GM18951 (cell line): ENCODE measurements around the gene UNC79.

ENCODE experiments used
- POLR2A ChIP-seq: IDR thresholded peaks from 4 replicates; pipeline ENCODE4 v1.6.1; 2011; ENCODE audit warnings: mild to moderate bottlenecking; ENCODE audit not compliant: insufficient read length, insufficient read depth; ENCODE audit errors: extremely low read depth
- in situ Hi-C: fragments of 300-500 bp; cut with MboI; formaldehyde crosslinking; loops from one replicate; pipeline ENCODE4 v1.12.0; 2022; ENCODE audit warnings: low sequenced_read_pairs, mixed read lengths, inconsistent platforms; ENCODE audit not compliant: unreplicated experiment

Gene UNC79

DNA sequence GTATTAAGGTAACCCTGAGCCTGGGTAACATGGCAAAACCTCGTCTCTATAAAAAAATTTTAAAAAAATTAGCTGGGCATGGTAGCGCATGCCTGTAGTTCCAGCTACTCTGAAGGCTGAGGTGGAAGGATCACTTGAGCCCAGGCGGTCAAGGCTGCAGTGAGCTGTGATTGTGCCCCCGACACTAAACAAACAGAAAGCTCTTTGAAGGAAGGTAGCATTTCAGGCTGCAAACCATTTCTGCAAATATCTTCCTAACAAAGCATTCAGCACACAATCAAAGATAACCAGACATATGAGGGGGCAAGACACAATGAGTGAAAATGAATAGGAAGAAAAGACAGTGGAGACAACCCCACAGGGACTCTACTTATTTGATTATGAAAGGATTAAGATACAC is 238.9 kb downstream of the UNC79 start:
- in situ Hi-C loops: loop anchor here (25.0 kb wide), 1 partner anchor 343 kb away; no protein-coding TSS in a partner anchor
- TF ChIP-seq POLR2A: no peak

DNA sequence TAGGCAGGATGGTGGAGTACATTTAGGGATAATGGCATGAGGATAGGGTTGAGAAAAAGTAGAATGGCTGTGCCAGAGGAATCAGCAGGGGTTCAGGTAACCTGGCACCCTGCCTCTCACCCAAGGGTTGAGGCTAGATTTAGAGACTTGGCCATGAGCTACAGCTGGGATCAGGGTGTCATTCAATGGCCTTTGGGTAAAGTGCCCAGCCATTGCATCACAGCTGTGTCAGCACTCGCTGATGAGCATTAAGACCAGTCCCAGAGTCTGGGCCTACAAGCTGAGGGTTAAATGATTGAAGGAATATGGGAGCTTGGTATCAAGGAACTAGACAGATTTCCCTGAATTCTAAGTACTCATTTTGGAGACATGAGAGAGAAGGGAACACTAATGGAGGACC is 243.6 kb downstream of the UNC79 start:
- in situ Hi-C loops: loop anchor here (25.0 kb wide), 1 partner anchor 338 kb away; no protein-coding TSS in a partner anchor
- TF ChIP-seq POLR2A: no peak

DNA sequence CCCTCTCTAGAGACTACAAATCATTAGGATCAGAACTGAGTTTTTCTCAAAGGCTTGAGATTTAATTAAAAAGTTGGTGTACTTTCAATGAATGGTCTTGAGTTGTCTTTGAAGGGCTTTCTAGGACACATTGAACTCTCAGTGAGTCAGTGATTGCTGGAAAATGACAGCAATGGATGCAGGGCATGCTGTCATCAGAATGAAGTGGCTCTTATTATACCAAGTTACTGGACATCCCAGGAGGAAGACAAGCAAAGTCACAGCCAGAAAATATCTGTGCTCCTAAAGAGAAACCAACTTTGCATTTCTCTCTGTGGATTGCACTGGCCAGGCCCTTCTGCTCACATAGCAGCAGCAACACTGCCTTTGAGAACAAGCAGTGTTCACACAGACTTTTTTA is 244.9 kb downstream of the UNC79 start:
- no peak for TF ChIP-seq POLR2A

DNA sequence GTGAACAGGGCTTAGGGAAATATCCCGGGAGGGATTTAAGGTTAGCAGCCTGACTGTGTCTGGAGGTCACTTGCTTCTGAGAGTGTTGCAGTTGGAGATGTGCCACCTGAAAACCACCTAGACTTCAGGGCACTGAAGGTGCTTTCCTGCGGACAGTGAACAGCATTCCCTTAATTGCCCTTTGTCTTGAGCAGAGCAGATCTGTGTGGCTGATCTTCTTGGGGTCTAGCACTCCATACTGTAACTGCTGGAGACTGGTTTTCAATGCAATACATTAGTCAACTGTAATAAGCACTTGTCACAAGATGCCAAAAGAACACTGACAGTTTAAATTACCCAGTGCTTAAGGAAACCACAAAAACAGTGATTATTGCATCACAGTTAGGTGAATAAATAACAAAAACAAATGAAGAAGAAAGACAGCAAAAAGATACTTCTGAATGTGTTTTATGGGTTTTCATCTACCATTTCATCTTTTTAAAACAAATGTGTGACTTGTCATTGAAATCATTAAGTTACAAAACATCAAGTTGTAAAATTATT is 245.7 kb downstream of the UNC79 start:
- no peak for TF ChIP-seq POLR2A
- in situ Hi-C loops: no loop called here

More for the DNA sequence above, 244.9 kb downstream of the UNC79 start:
- in situ Hi-C loops: no loop called here

DNA sequence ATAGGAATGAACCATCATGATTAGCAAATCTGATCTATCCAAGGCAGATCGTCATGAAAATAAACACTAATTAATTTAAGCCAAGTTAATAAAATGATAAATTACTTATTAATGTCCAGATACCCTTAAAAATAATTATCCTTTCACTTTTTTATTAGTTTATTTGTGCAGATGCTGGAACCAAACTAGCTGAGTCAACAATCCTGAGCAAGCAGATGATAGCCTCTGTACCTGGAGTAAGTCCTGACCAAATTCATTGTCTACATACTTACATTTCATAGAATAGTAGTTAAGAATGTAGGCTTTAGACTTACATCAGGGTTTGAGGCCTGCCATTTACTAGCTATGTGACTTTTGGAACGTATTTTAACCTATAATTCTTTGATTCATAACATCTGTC is 251.7 kb downstream of the UNC79 start:
- no peak for TF ChIP-seq POLR2A
- in situ Hi-C loops: no loop called here

DNA sequence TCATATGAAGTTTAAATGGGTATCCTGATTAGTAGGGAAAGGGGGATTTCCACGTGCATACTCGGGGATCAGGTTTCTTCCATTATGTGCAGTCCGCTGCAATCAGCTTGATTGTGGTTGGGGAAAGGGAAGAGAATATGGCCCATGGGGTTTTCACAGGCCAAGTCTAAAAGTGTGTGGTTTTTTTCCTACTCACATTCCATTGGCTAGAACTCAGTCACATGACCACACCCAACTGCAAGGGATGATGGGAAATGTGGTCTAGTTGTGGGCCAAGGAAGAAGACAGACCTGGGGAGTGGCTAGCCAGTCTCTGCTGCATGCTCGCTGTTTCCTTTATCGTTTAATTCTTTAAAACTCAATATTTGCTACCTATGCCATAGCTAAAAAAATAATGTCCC is 252.5 kb downstream of the UNC79 start:
- no peak for TF ChIP-seq POLR2A
- in situ Hi-C loops: no loop called here

DNA sequence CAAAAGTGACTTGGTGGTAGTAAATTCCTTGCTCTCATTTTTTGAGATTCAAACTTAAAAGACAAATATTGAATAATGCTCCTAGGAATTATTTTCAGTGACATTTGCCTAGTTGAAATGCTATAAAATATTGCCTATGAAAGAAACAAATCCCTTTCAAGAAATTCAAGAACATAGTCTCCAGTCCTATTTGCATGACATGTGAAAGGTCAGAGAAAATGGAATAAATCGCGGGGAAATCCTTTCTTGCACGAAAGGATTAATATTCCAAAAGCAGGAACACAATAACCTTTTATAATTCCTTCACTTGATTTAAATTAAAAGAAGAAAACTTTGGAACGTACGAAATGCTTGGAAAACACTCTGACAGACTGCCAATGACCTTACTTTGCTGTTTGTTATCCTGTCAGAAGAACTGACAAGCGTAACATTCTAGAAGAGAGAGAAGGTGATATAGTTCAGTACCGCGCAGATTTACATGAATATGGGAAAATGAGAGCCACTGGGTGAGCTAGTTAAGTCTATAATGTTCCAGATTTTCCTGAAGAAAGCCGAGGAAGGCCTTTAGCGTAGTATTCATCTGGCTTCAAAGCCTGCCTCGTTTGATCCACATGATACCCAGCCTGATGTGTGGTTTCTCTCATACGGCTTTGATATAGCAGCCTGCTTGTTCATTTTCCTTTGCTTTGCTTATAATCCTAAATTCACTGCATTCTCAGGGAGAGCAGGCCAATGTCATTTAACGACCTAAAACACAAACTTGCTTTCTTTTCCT is 254.6 kb downstream of the UNC79 start:
- in situ Hi-C loops: no loop called here

DNA sequence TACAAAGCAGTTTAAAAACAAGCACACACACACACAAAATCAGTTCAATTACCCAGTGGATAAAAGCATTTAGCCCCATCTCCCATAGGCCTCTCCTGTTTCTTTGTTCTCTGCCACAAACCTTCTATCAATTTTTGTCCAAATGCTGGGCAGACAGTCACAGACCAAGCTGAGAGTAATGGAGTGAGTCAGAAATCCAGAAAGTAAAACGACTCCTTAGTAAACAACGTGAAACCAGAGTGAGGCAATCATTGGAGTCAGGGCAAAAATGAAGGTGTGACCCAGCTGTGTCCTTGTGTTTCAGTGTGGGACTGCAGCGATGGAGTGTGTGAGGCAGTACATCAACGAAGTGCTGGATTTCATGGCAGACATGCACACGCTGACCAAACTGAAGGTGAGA is 255.5 kb downstream of the UNC79 start:
- in situ Hi-C loops: no loop called here
- no peak for TF ChIP-seq POLR2A

More for the DNA sequence above, 254.6 kb downstream of the UNC79 start:
- no peak for TF ChIP-seq POLR2A

DNA sequence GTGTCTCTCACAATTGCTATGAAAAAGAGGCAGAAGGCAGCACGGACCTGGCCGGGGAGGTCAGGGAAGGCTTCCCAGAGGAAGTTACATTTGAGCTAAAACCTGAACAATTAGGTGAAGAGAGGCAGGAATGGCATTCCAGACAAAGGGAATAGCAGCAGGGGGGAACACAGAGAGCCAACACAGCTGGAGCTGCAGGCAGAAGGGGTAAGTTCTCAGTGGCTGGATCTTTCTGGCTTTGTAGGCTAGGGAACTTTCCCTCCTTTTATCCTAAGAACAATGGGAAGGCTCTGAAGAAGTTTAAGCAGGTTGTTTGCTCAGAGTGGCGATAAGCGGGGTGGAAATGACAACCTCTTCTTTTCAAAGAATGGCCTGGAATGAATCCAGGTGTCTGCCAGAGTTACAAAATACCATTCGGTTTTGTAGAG is 257.5 kb downstream of the UNC79 start:
- in situ Hi-C loops: no loop called here
- TF ChIP-seq POLR2A: no peak

DNA sequence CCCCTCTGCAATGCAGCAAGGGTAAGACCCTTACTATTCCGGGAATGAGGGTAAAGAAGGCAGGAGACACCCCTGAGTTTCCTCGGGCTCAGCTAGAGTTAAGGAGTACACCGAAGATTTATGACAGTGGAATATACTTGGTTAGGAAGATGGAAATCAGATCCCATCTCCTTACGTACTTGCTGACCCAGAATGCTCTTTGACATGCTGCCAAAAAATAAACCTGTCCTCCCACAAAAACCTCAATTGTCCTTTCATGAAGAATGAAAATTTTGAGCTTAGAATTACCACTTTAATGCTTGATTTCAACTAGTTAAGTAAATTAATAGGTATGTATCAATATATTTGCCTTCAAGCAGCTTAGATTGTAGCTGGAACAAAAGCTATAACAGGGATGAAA is 258.1 kb downstream of the UNC79 start:
- no peak for TF ChIP-seq POLR2A
- in situ Hi-C loops: no loop called here

DNA sequence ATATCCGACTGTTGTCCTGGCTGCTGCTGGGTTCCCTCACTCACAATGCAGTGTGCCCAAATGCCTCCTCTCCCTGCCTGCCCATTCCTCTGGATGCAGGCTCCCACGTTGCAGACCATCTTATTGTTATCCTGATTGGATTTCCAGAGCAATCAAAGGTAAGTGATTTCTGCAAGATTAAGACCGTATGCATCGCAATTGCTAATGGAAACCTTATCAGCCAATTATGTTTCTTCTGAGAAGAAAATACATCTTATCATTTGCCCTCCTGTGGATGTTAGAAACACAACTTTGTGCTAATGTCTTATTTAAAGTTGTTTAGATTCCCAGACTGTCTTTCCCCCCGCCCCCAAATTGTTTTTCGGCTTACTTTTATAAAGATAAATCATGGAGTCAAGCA is 259.4 kb downstream of the UNC79 start:
- in situ Hi-C loops: no loop called here
- TF ChIP-seq POLR2A: no peak

DNA sequence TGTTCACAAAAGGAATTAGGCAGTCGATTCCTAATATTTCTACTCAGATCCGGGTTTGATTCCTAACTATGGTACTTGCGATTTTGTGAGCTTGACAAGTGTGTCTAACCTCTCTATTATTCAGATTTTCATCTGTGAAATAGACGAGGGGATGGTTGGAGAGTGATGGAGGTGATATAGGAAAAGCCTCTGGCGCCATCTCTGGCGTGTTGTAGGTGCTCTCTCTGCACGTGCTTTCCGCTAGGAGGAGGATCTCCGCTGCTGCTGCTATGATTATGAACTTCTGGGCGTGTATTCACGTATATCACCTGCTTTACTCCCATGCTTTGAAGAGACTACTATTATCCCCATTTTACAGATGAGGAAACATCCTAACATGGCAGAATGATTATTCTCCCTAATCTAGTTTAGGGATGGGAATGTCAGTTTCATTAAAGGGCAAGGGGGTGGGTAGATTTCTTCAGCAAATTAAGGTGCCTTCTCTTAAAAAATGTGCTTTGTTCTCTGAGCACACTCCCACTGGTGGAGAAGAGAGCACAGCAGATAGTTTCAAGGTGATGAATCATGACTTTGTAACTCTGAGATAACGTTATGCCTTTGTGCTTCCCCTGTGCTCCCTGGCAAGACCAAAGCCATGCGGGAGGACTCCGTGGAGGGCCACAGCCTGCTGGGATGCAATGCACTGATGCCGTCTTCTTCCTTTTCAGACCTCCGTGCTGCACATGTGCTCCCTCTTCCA is 260.5 kb downstream of the UNC79 start:
- TF ChIP-seq POLR2A: no peak
- in situ Hi-C loops: no loop called here

DNA sequence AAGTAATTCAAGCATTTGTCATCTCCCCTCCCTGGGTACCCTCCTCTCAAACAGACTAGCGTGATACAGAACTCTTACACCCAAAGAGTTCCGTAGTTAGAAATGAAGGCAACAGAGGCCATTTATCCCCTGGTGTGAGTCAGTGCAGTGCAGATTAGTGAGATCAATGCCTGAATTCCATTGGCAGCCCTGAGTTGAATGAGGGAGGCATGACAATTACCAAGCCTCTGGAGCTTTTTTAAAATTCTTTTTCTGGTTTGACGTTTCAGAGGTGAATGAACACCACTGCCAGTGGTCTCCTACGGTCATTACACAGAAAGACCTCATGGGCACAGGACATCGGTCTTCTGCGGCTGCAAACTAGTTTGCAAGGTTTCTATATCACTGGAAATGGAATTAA is 263.2 kb downstream of the UNC79 start:
- in situ Hi-C loops: no loop called here
- no peak for TF ChIP-seq POLR2A
